ENCODE results near the gene CCL25. TPM values are rescaled to one million over a fixed set of nuclear protein-coding genes. Genes with fewer than 3 reads are reported as not detected.

The CCL25 gene
- total RNA-seq, 1 donor, result not detected

GRCh38 chr19:8111376-8111775 lies 58.8 kb downstream of the CCL25 start:
- Histone ChIP-seq H3K4me3 (ENCODE audit: insufficient read depth, low read length) (no peak overlapping the region), H4K20me1 (ENCODE audit: insufficient read depth, low read length) (no peaks in the 10 kb centered on the region), H3K79me2 (ENCODE audit: insufficient read depth, low read length) (no peaks in the 10 kb centered on the region), H2AFZ (ENCODE audit: low read length) (no peak overlapping the region), H3K27me3 (ENCODE audit: insufficient read depth, low read length) (no peaks in the 10 kb centered on the region), H3K36me3 (ENCODE audit: insufficient read depth, low read length) (no peaks in the 10 kb centered on the region), H3K4me2 (ENCODE audit: insufficient read depth, low read length) (no peak overlapping the region), H3K9me3 (ENCODE audit: low read depth, low read length) (no peaks in the 10 kb centered on the region), H3K27ac (ENCODE audit: low read depth, low read length) (no peak overlapping the region), H3K4me1 (ENCODE audit: insufficient read depth, low read length) (no peaks in the 10 kb centered on the region)
- TF ChIP-seq CTCF (IDR thresholded peaks at IDR 0.05; ENCODE audit: extremely low read depth, low read depth, low read length), result no peak
- DNase-seq (ENCODE audit: insufficient read length, low spot score, missing footprints), result peak; percentile 62

Other genes with a start within 250 kb of the CCL25 start
- gene EVI5L, start 222.5 kb upstream of the CCL25 start, total RNA-seq, result 24.8 and 26.1 TPM in 2 replicates
- under 0.01 TPM in 1 of 2 replicates, not detected in the other for gene PRR36, start 178.4 kb upstream of the CCL25 start, total RNA-seq
- gene LRRC8E, start 164.2 kb upstream of the CCL25 start, total RNA-seq, result 10.5 and 17.4 TPM in 2 replicates
- 12.4 and 14.8 TPM in 2 replicates for gene MAP2K7, start 148.9 kb upstream of the CCL25 start, total RNA-seq
- under 0.01 TPM in 1 of 2 replicates, not detected in the other for gene TGFBR3L, start 137.9 kb upstream of the CCL25 start, total RNA-seq
- gene SNAPC2, start 132.4 kb upstream of the CCL25 start, total RNA-seq, result 16.8 and 18.5 TPM in 2 replicates
- 1.5 and 2.5 TPM in 2 replicates for gene CTXN1, start 126.6 kb upstream of the CCL25 start, total RNA-seq
- gene TIMM44, start 109.1 kb upstream of the CCL25 start, total RNA-seq, result 52.5 and 55.4 TPM in 2 replicates
- gene ELAVL1, start 47.1 kb upstream of the CCL25 start, total RNA-seq, result 23.0 and 25.7 TPM in 2 replicates
- not detected in 2 replicates for gene FBN3, start 96.8 kb downstream of the CCL25 start, total RNA-seq
- gene CERS4, start 156.6 kb downstream of the CCL25 start, total RNA-seq, result 1.5 and 4.0 TPM in 2 replicates

Measured in osteoblast (primary cell).